HFFc6 (cell line): ENCODE measurements around the gene CARD10. TPM values are rescaled to one million over a fixed set of nuclear protein-coding genes. Genes with fewer than 3 reads are reported as not detected.

Experiments used
- DNase-seq: peaks from one replicate; pipeline ENCODE4 v3.0.0-alpha.2; 2018
- H3K27ac Mint-ChIP-seq: 2 replicates; pipeline ENCODE4 v1.8.0; 2020; ENCODE audit warnings: mild to moderate bottlenecking, mixed read lengths
- H3K27me3 Mint-ChIP-seq: 2 replicates; pipeline ENCODE4 v1.8.0; 2021; ENCODE audit warnings: mild to moderate bottlenecking, moderate library complexity, mixed read lengths; ENCODE audit not compliant: insufficient read depth
- H3K36me3 Mint-ChIP-seq: 2 replicates; pipeline ENCODE4 v1.8.0; 2021; ENCODE audit warnings: low read depth, mixed read lengths
- H3K4me1 Mint-ChIP-seq: 2 replicates; pipeline ENCODE4 v1.8.0; 2020; ENCODE audit warnings: low read depth, mixed read lengths
- H3K4me3 Mint-ChIP-seq: 2 replicates; pipeline ENCODE4 v1.8.0; 2020; ENCODE audit warnings: mild to moderate bottlenecking, moderate library complexity, mixed read lengths
- H3K9me3 Mint-ChIP-seq: 2 replicates; pipeline ENCODE4 v1.8.0; 2020; ENCODE audit warnings: mild to moderate bottlenecking, mixed read lengths
- CTCF ChIP-seq: fragments of 200-600 bp; sonication (generic); IDR thresholded peaks from 2 replicates; pipeline ENCODE4 v1.5.0; 2021; ENCODE audit warnings: antibody characterized with exemption, mild to moderate bottlenecking
- total RNA-seq, 6 experiments: library from RNA; stranded (reverse); fragmentation: NEBNext Ultra II Directional; extraction: Animal tissue kit (Norgen Biotek cat#: 25700); gene quantifications; 2 replicates in 1 of 6; 3 replicates in 5 of 6; pipeline ENCODE4 v1.2.3, GENCODE V29; 2021

The CARD10 gene
- total RNA-seq, 6 experiments from 2014 or later, result 4.4 to 5.6 (median 4.8) TPM

- Mint-ChIP-seq H3K9me3 (no peaks in the 10 kb centered on the region), H3K27me3 (peaks cover 30% of the 10 kb centered on the region), H3K27ac (no peak overlapping the region), H3K36me3 (no peaks in the 10 kb centered on the region), H3K4me3 (no peak overlapping the region), H3K4me1 (0 out of 2 replicates have a peak, but pooled peaks cover 4% of the 10 kb centered on the region)
- TF ChIP-seq CTCF, result no peak
- no peak for DNase-seq
These were observed 56.2 kb downstream of the CARD10 start for GRCh38 chr22:37462983-37463382.

- no peak for DNase-seq
- peaks cover 27% of the 10 kb centered on the region for H3K27me3 Mint-ChIP-seq
- no peak for TF ChIP-seq CTCF
- H3K4me1 Mint-ChIP-seq, result 0 out of 2 replicates have a peak, but pooled peaks cover 4% of the 10 kb centered on the region
- no peaks in the 10 kb centered on the region for H3K36me3 Mint-ChIP-seq
- no peak overlapping the region for H3K27ac Mint-ChIP-seq
- no peaks in the 10 kb centered on the region for H3K9me3 Mint-ChIP-seq
- no peak overlapping the region for H3K4me3 Mint-ChIP-seq
These were observed 56.8 kb downstream of the CARD10 start for GRCh38 chr22:37462436-37462835.

GRCh38 chr22:37461961-37462360, 57.3 kb downstream of the CARD10 start:
- Mint-ChIP-seq H3K36me3 (no peaks in the 10 kb centered on the region), H3K4me3 (no peak overlapping the region), H3K9me3 (no peaks in the 10 kb centered on the region), H3K27ac (no peak overlapping the region), H3K27me3 (peaks cover 23% of the 10 kb centered on the region), H3K4me1 (peaks cover 6% of the 10 kb centered on the region; the same call in 1 of the 2 replicates)
- no peak for TF ChIP-seq CTCF
- DNase-seq, result no peak

GRCh38 chr22:37460684-37461083, 58.5 kb downstream of the CARD10 start:
- Mint-ChIP-seq H3K4me1 (peaks cover 19% of the 10 kb centered on the region), H3K36me3 (no peaks in the 10 kb centered on the region), H3K9me3 (no peaks in the 10 kb centered on the region), H3K4me3 (no peak overlapping the region), H3K27ac (no peak overlapping the region), H3K27me3 (peaks cover 18% of the 10 kb centered on the region)
- DNase-seq, result no peak
- TF ChIP-seq CTCF, result no peak

GRCh38 chr22:37459206-37459605, 60.0 kb downstream of the CARD10 start:
- no peaks in the 10 kb centered on the region for H3K9me3 Mint-ChIP-seq
- H3K4me3 Mint-ChIP-seq, result no peak overlapping the region
- peaks cover 18% of the 10 kb centered on the region for H3K27me3 Mint-ChIP-seq
- H3K36me3 Mint-ChIP-seq, result no peaks in the 10 kb centered on the region
- no peak for TF ChIP-seq CTCF
- no peak for DNase-seq
- no peak overlapping the region for H3K27ac Mint-ChIP-seq
- H3K4me1 Mint-ChIP-seq, result peaks cover 30% of the 10 kb centered on the region
